ENCODE measurements around the gene FBN3. TPM values are rescaled to one million over a fixed set of nuclear protein-coding genes. Genes with fewer than 3 reads are reported as not detected.

FBN3 gene
- not detected in 2 replicates for total RNA-seq (ENCODE audit: low replicate concordance)

DNA sequence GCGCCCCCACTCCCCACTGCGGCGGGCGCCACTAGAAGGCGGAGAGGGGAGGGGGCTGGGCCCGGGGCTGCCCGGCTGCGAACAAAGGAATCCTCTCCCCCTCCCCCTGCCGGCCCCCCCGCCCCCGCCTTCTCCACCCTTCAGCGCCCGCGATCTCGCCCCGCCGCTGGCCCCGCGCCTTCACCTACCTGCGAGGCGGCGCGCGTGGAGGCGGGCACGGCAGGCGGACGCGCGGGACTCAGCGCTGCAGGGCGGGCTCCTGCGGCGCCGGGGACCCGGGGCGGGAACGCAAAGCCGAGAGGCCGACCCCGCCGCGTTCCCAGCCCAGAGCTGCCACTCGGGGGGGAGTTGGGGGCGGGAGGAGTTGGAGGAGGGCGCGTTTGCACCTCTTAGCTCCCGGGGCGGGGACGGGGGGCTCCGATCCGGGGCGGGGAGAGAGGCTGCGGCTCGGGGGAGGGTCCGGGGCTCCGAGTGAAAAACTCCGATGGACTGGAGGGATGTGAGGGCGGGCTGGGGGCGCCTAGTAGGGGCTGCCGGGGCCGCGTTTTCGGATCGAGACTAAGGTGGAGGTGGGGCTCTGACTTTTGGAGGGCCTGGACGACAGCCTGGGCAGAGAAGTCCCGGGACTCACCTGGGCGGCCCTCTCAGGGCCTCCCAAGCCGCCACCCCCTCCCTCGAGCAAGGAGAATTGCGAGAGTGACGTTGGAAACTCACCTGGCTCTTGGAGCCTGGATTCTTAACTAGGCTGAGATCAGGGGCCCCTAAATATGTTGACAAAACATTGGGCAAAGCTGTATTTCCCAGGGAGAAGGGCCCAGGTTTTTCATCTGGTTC lies at the start of gene FBN3:
Gene FBN3, minus strand, starts transcription at position 332 of the 834 bp plus-strand sequence. CDS start 2,112 bp downstream, outside the sequence.

DNA sequence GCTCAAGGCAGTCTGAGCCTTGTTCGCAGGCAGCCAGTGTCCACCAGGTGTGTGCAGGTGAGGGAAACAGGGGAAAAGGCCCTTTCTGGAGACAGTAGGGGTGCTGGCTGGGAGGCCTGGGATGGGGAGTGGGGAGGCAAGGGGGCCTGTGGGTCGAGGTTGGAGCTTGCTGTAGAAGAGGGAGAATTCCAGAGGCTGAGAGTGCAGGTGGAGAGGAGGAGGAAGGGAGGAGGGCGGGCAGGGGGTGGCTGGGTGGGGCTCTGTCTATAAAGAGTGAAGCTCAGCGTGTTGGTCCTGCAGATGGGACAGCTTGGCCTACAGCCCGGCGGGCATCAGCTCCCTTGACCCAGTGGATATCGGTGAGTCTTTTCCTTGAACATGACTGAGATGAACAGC lies 96.9 kb downstream of the FBN3 start, which contains the start of gene CCL25:
Gene CCL25, plus strand, starts transcription at position 297 of the 396 bp plus-strand sequence. CDS start 290 bp downstream, outside the sequence.

Other genes with a start within 250 kb of the FBN3 start
- 8.1 and 9.4 TPM in 2 replicates for gene MAP2K7, start 245.7 kb downstream of the FBN3 start, total RNA-seq (ENCODE audit: low replicate concordance)
- 1.3 TPM in 1 of 2 replicates, not detected in the other for gene TGFBR3L, start 234.8 kb downstream of the FBN3 start, total RNA-seq (ENCODE audit: low replicate concordance)
- 7.3 and 13.7 TPM in 2 replicates for gene SNAPC2, start 229.3 kb downstream of the FBN3 start, total RNA-seq (ENCODE audit: low replicate concordance)
- gene CTXN1, start 223.5 kb downstream of the FBN3 start, total RNA-seq (ENCODE audit: low replicate concordance) = 0.12 and 2.8 TPM in 2 replicates
- 56.6 and 66.4 TPM in 2 replicates for gene TIMM44, start 205.9 kb downstream of the FBN3 start, total RNA-seq (ENCODE audit: low replicate concordance)
- 17.4 and 37.5 TPM in 2 replicates for gene ELAVL1, start 144.0 kb downstream of the FBN3 start, total RNA-seq (ENCODE audit: low replicate concordance)
- not detected in 2 replicates for gene CCL25, start 96.8 kb downstream of the FBN3 start, total RNA-seq (ENCODE audit: low replicate concordance)
- gene CERS4, start 59.8 kb upstream of the FBN3 start, total RNA-seq (ENCODE audit: low replicate concordance) = 2.3 and 31.4 TPM in 2 replicates
- 9.0 and 30.7 TPM in 2 replicates for gene CD320, start 158.8 kb upstream of the FBN3 start, total RNA-seq (ENCODE audit: low replicate concordance)
- 19.4 and 52.7 TPM in 2 replicates for gene NDUFA7, start 171.8 kb upstream of the FBN3 start, total RNA-seq (ENCODE audit: low replicate concordance)
- 644 and 1,293 TPM in 2 replicates for gene RPS28, start 171.9 kb upstream of the FBN3 start, total RNA-seq (ENCODE audit: low replicate concordance)
- gene KANK3, start 193.7 kb upstream of the FBN3 start, total RNA-seq (ENCODE audit: low replicate concordance) = 0.23 and 0.30 TPM in 2 replicates
- 2.0 and 7.4 TPM in 2 replicates for gene ANGPTL4, start 214.6 kb upstream of the FBN3 start, total RNA-seq (ENCODE audit: low replicate concordance)
- 59.2 and 76.3 TPM in 2 replicates for gene RAB11B, start 240.8 kb upstream of the FBN3 start, total RNA-seq (ENCODE audit: low replicate concordance)

All from smooth muscle cell of the coronary artery (primary cell).